ENCODE results near the gene MRE11.
"Not testable (repeated sequence)": the region's sequence is repeated elsewhere in the genome, so short reads cannot be mapped to it uniquely, and the experiment has no call there.

The MRE11 gene

GRCh38 chr11:94400839-94401772, 92.5 kb downstream of the MRE11 start, which contains the start of gene GPR83:
Gene GPR83 (minus strand): TSS chr11:94401419. CDS start chr11:94401247, 172 bp downstream.
- intact Hi-C loops (cut with DNase I; ENCODE audit: low total_unique reads), result loop anchor here (10.0 kb wide), 1 partner anchor 216 kb away; no protein-coding TSS in a partner anchor
- peaks cover 0 to 5% (median 0%) of the 10 kb centered on the region in 3 donors for H3K9me3 ChIP-seq
- H3K4me1 ChIP-seq, result peaks cover 0 to 10% (median 5%) of the 10 kb centered on the region in 4 donors
- peaks cover 0 to 29% of the 10 kb centered on the region in 2 donors for H3K27me3 ChIP-seq
- no peaks in the 10 kb centered on the region for H3K36me3 ChIP-seq
- TF ChIP-seq CTCF (IDR thresholded peaks at IDR 0.05), result no peak
- peak within 1 kb of the TSS; percentile 10 to 23 for H3K4me3 ChIP-seq
- H3K27ac ChIP-seq, result no peak within 1 kb of the TSS
- no peak for DNase-seq

GRCh38 chr11:94400457-94400838, 93.2 kb downstream of the MRE11 start:
- TF ChIP-seq CTCF (IDR thresholded peaks at IDR 0.05), result no peak
- Histone ChIP-seq H3K4me3 (no peak overlapping the region), H3K27ac (no peak overlapping the region), H3K9me3 (peaks cover 0 to 5% (median 0%) of the 10 kb centered on the region in 3 donors), H3K36me3 (no peaks in the 10 kb centered on the region), H3K4me1 (peaks cover 0 to 10% (median 5%) of the 10 kb centered on the region in 4 donors), H3K27me3 (peaks cover 0 to 29% of the 10 kb centered on the region in 2 donors)
- no peak for DNase-seq
- intact Hi-C loops (cut with DNase I; ENCODE audit: low total_unique reads), result loop anchor here (10.0 kb wide), 1 partner anchor 216 kb away; no protein-coding TSS in a partner anchor

GRCh38 chr11:94400050-94400449, 93.6 kb downstream of the MRE11 start:
- intact Hi-C loops (cut with DNase I; ENCODE audit: low total_unique reads), result loop anchor here (10.0 kb wide), 1 partner anchor 215 kb away; no protein-coding TSS in a partner anchor
- no peak overlapping the region for H3K27ac ChIP-seq
- peaks cover 0 to 29% of the 10 kb centered on the region in 2 donors for H3K27me3 ChIP-seq
- no peak overlapping the region for H3K4me3 ChIP-seq
- DNase-seq, result no peak
- no peaks in the 10 kb centered on the region for H3K36me3 ChIP-seq
- TF ChIP-seq CTCF (IDR thresholded peaks at IDR 0.05), result no peak
- H3K4me1 ChIP-seq, result peaks cover 0 to 10% (median 5%) of the 10 kb centered on the region in 4 donors
- peaks cover 0 to 5% (median 0%) of the 10 kb centered on the region in 3 donors for H3K9me3 ChIP-seq

GRCh38 chr11:94398101-94398500, 95.5 kb downstream of the MRE11 start:
- Histone ChIP-seq H3K27ac (no peak overlapping the region), H3K9me3 (no peaks in the 10 kb centered on the region), H3K4me1 (peaks cover 0 to 10% (median 5%) of the 10 kb centered on the region in 4 donors), H3K4me3 (no peak overlapping the region), H3K27me3 (peaks cover 0 to 29% of the 10 kb centered on the region in 2 donors), H3K36me3 (no peaks in the 10 kb centered on the region)
- DNase-seq, result no peak
- intact Hi-C loops (cut with DNase I; ENCODE audit: low total_unique reads), result no loop called here
- no peak for TF ChIP-seq CTCF (IDR thresholded peaks at IDR 0.05)

- Histone ChIP-seq H3K27ac (no peak overlapping the region), H3K27me3 (peaks cover 0 to 24% of the 10 kb centered on the region in 2 donors), H3K9me3 (no peaks in the 10 kb centered on the region), H3K4me3 (no peak overlapping the region), H3K36me3 (no peaks in the 10 kb centered on the region), H3K4me1 (peaks cover 0 to 6% (median 3%) of the 10 kb centered on the region in 4 donors)
- intact Hi-C loops (cut with DNase I; ENCODE audit: low total_unique reads), result no loop called here
- no peak for DNase-seq
- no peak for TF ChIP-seq CTCF (IDR thresholded peaks at IDR 0.05)
These were observed 97.4 kb downstream of the MRE11 start for GRCh38 chr11:94396282-94396681.

GRCh38 chr11:94391937-94392336, 101.7 kb downstream of the MRE11 start:
- H3K4me3 ChIP-seq; H3K36me3 ChIP-seq; H3K27me3 ChIP-seq; H3K9me3 ChIP-seq; H3K4me1 ChIP-seq; intact Hi-C loops (cut with DNase I; ENCODE audit: low total_unique reads); DNase-seq; H3K27ac ChIP-seq: not testable (repeated sequence)
